Karpas-422 (cell line): ENCODE measurements around the gene LPCAT1. TPM values are rescaled to one million over a fixed set of nuclear protein-coding genes. Genes with fewer than 3 reads are reported as not detected.
"Not testable (repeated sequence)": the region's sequence is repeated elsewhere in the genome, so short reads cannot be mapped to it uniquely, and the experiment has no call there.

Source experiments
- DNase-seq: peaks from one replicate; pipeline ENCODE4 v3.0.0-alpha.2; 2015
- H2AFZ ChIP-seq: fragments of 200-600 bp; sonication (generic); 2 replicates; pipeline ENCODE4 v1.6.1; 2014; ENCODE audit warnings: antibody characterized with exemption, low read length, mixed read lengths
- H3K27ac ChIP-seq: fragments of 200-600 bp; sonication (generic); 2 replicates; pipeline ENCODE4 v1.5.1; 2014; ENCODE audit warnings: mild to moderate bottlenecking, low read length, moderate library complexity
- H3K27me3 ChIP-seq: fragments of 200-600 bp; sonication (generic); 2 replicates; pipeline ENCODE4 v1.6.1; 2014; ENCODE audit warnings: low read length, mixed read lengths
- H3K36me3 ChIP-seq: fragments of 200-600 bp; sonication (generic); 2 replicates; pipeline ENCODE4 v1.6.1; 2014; ENCODE audit warnings: low read length, mixed read lengths; ENCODE audit not compliant: insufficient read depth
- H3K4me1 ChIP-seq: fragments of 200-600 bp; sonication (generic); 2 replicates; pipeline ENCODE4 v1.6.1; 2014; ENCODE audit warnings: mild to moderate bottlenecking, low read length, mixed read lengths
- H3K4me2 ChIP-seq: fragments of 200-600 bp; sonication (generic); 2 replicates; pipeline ENCODE4 v1.6.1; 2014; ENCODE audit warnings: low read length, low read depth, mild to moderate bottlenecking; ENCODE audit not compliant: poor library complexity, severe bottlenecking
- H3K4me3 ChIP-seq: fragments of 200-600 bp; sonication (generic); 2 replicates; pipeline ENCODE4 v1.5.1; 2014; ENCODE audit warnings: mild to moderate bottlenecking, antibody characterized with exemption, low read length, mixed read lengths
- H3K79me2 ChIP-seq: fragments of 200-600 bp; sonication (generic); 2 replicates; pipeline ENCODE4 v1.6.1; 2014; ENCODE audit warnings: mild to moderate bottlenecking, low read length, mixed read lengths
- H3K9ac ChIP-seq: fragments of 200-600 bp; sonication (generic); 2 replicates; pipeline ENCODE4 v1.6.0; 2014; ENCODE audit warnings: low read length
- H3K9me2 ChIP-seq: fragments of 200-600 bp; sonication (generic), shearing (Covaris generic); replicated peaks from 2 replicates; pipeline ENCODE4 v1.6.0; 2014; ENCODE audit warnings: mild to moderate bottlenecking, low read length, moderate library complexity; ENCODE audit not compliant: insufficient read depth
- H3K9me3 ChIP-seq: fragments of 300-700, 200-600 bp; sonication (generic); 2 replicates; pipeline ENCODE4 v1.6.1; 2014; ENCODE audit warnings: low read length, mixed read lengths
- H4K20me1 ChIP-seq: fragments of 200-600 bp; sonication (generic); 2 replicates; pipeline ENCODE4 v1.6.1; 2014; ENCODE audit warnings: mild to moderate bottlenecking, antibody characterized with exemption, low read length, low read depth; ENCODE audit not compliant: insufficient read depth
- total RNA-seq: library from RNA; depleted of rRNA; stranded (reverse); fragments of >200 nt; shearing (Covaris generic); gene quantifications from 2 replicates; pipeline ENCODE4 v1.2.3, GENCODE V29; 2014; ENCODE audit warnings: low replicate concordance

Gene LPCAT1
- total RNA-seq, 1 experiment from 2014 or later, result 115 TPM

DNA sequence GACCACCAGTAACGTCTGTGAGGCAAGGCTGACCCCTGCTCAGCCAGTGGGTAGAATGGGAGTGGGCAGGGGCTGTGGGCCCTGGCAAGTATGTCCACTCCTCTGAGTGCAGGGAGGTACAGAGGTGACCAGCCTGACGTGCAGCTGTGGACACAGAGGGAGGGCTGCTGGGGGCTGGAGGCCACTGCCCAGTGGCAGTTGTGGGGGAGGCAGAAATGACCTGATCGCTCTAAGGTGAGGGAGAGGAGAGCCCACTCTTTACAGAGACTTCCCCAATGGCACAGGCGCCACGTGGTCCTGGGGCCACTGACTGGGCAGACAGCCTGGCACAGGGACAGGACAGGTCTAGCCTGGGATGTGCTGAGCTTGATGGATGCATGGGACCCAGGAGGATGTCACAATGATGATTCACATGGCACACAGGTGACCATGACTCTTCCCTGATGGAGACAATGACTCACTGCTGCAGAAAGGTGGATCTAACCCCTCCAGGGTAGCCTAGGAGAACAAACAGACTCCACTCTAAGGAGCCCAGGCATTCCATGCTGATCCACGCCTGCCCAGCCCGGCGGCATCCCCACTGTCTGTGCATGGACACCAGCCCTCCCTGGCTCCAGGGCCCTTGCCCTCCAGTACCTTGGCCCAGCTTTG is 7.7 kb downstream of the LPCAT1 start:
- no peak for DNase-seq
- H2AFZ ChIP-seq, result no peak overlapping the region
- no peaks in the 10 kb centered on the region for H3K9me2 ChIP-seq
- no peak overlapping the region for H3K27ac ChIP-seq
- no peak overlapping the region for H3K4me3 ChIP-seq
- no peak overlapping the region for H3K4me2 ChIP-seq
- peaks cover 59% of the 10 kb centered on the region for H3K79me2 ChIP-seq
- H3K9me3 ChIP-seq, result no peaks in the 10 kb centered on the region
- H4K20me1 ChIP-seq, result peaks cover 87% of the 10 kb centered on the region
- H3K4me1 ChIP-seq, result peaks cover under 1% of the 10 kb centered on the region; the same call in 1 of the 2 replicates
- H3K9ac ChIP-seq, result no peak overlapping the region
- peaks cover 22% of the 10 kb centered on the region for H3K36me3 ChIP-seq
- no peaks in the 10 kb centered on the region for H3K27me3 ChIP-seq

DNA sequence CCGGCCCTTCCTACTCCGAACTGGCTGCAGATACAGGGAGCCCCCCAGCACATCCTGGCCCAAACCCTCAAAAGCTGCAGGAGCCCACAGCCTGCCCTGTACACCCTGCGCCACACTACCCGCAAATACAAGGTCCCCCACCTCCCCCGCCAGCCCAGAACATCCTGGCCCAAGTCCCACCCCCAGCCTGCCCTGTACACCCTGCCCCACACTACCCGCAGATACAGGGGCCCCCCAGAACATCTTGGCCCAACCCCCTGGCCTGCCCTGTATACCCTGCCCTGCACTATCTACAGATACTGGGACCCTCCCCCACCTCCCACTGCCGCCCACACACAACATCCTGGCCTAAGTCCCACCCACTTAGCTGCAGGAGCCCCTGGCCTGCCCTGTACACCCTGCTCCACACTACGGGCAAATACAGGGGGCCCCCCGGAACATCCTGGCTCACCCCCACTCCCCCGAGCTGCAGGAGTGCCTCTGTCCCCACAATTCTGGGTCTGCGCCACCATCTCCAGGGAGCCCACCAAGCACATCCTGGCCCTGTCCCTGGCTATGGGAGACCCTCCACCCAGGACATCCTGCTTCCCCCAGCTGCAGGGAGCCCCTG is 8.3 kb downstream of the LPCAT1 start:
- no peak overlapping the region for H3K4me2 ChIP-seq
- no peaks in the 10 kb centered on the region for H3K4me1 ChIP-seq
- no peak for DNase-seq
- no peaks in the 10 kb centered on the region for H3K27me3 ChIP-seq
- no peak overlapping the region for H2AFZ ChIP-seq
- H3K36me3 ChIP-seq, result peaks cover 19% of the 10 kb centered on the region
- H3K9me2 ChIP-seq, result no peaks in the 10 kb centered on the region
- H3K27ac ChIP-seq, result no peak overlapping the region
- H3K4me3 ChIP-seq, result no peak overlapping the region
- peaks cover 55% of the 10 kb centered on the region for H3K79me2 ChIP-seq
- no peak overlapping the region for H3K9ac ChIP-seq
- H3K9me3 ChIP-seq, result no peaks in the 10 kb centered on the region
- peaks cover 83% of the 10 kb centered on the region for H4K20me1 ChIP-seq

DNA sequence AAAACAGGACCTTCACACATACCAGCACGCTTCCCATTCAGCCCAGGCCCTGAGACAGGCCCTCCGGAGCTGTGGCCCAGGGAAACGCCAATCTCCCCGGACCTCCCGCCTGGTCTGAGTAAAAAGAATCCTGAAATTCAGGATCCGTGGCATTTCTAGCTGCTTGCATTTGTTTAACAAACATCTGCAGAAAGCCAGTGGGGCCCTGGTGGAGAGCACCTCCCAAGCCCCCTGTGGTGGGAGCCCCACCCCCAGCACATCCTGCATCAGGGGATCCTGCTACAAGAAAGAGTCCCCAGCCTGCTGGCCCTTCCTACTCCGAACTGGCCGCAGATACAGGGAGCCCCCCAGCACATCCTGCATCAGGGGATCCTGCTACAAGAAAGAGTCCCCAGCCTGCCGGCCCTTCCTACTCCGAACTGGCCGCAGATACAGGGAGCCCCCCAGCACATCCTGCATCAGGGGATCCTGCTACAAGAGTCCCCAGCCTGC is 8.9 kb downstream of the LPCAT1 start:
- not testable (repeated sequence) for H3K9ac ChIP-seq

DNA sequence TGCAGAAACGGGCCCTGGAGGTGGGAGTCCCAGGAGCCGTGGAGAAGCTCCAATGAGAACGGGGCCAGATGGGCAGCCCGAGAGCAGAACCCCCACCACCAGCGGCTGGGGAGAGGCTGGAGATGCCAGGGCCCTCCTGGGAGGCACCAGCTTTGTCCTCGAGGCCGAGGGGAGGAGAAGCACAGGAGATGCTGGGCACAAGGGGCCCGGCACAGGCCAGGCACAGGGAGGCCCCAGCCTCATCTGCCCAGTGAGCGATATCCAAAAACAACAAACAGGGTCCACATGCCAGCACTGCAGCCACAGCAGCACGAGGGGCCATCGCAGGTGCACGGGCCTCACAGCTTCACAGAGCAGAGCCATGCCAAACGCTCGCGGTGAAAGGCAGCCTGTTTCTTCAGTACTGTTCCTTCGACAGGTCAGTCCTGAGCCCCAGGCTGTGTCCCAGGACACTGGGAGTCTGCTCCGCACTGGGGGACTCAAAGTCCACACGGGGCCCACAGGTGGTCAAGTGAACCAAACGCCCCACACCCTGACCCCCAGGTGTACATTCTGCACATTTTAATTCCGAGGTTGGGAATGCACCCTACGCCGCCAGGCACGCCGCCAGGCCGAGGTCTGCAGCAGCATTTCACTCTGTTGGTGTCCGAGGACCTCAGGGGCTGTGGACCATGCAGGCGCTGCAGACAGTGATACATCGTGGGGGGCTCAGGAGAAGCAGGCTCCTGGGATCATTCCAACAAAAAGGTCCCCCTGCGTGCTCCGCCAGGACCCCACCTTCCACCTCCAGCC is 9.5 kb downstream of the LPCAT1 start:
- no peaks in the 10 kb centered on the region for H3K27me3 ChIP-seq
- no peaks in the 10 kb centered on the region for H3K4me1 ChIP-seq
- H3K9ac ChIP-seq, result no peak overlapping the region
- H2AFZ ChIP-seq, result no peak overlapping the region
- H3K27ac ChIP-seq, result no peak overlapping the region
- no peaks in the 10 kb centered on the region for H3K9me2 ChIP-seq
- DNase-seq, result no peak
- H4K20me1 ChIP-seq, result peaks cover 78% of the 10 kb centered on the region
- H3K9me3 ChIP-seq, result no peaks in the 10 kb centered on the region
- H3K4me3 ChIP-seq, result no peak overlapping the region
- peaks cover 45% of the 10 kb centered on the region for H3K79me2 ChIP-seq
- H3K36me3 ChIP-seq, result peaks cover 15% of the 10 kb centered on the region
- H3K4me2 ChIP-seq, result no peak overlapping the region

More for the DNA sequence above, 8.9 kb downstream of the LPCAT1 start:
- not testable (repeated sequence) for H3K4me3 ChIP-seq, H3K4me2 ChIP-seq, H3K4me1 ChIP-seq, H3K27ac ChIP-seq, H2AFZ ChIP-seq, H3K27me3 ChIP-seq, H3K9me3 ChIP-seq, DNase-seq, H3K9me2 ChIP-seq
- H3K79me2 ChIP-seq, result peaks cover 52% of the 10 kb centered on the region
- peaks cover 78% of the 10 kb centered on the region for H4K20me1 ChIP-seq
- H3K36me3 ChIP-seq, result peaks cover 14% of the 10 kb centered on the region

DNA sequence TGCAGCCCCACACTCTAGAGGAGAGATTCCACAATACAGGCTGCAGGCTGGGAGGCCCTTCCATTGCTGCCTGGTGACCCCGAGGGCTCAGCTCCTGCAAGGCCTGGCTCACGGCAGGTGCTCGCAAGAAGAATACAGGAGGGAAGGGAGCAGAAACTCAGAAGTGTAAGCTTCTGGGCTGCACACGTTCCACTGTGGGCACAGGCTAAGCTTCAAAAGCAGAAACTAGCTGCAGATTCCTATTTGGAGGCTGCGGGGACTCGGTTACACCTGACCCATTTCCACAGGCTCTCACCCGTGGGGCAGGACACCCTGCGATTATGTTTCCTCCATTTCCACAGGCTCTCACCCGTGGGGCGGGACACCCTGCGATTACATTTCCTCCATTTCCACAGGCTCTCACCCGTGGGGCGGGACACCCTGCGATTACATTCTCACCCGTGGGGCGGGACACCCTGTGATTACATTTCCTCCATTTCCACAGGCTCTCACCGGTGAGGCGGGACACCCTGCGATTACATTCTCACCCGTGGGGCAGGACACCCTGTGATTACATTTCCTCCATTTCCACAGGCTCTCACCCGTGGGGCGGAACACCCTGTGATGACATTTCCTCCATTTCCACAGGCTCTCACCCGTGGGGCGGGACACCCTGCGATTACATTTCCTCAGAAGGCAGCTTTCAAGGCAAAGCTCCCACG is 10.3 kb downstream of the LPCAT1 start:
- H3K4me1 ChIP-seq, result no peaks in the 10 kb centered on the region
- no peak overlapping the region for H3K27ac ChIP-seq
- H3K4me3 ChIP-seq, result no peak overlapping the region
- no peak overlapping the region for H2AFZ ChIP-seq
- peaks cover 38% of the 10 kb centered on the region for H3K79me2 ChIP-seq
- H3K9ac ChIP-seq, result no peak overlapping the region
- no peak for DNase-seq
- no peaks in the 10 kb centered on the region for H3K9me3 ChIP-seq
- H3K4me2 ChIP-seq, result no peak overlapping the region
- peaks cover 9% of the 10 kb centered on the region for H3K36me3 ChIP-seq
- H3K9me2 ChIP-seq, result no peaks in the 10 kb centered on the region
- H3K27me3 ChIP-seq, result no peaks in the 10 kb centered on the region
- H4K20me1 ChIP-seq, result peaks cover 77% of the 10 kb centered on the region

DNA sequence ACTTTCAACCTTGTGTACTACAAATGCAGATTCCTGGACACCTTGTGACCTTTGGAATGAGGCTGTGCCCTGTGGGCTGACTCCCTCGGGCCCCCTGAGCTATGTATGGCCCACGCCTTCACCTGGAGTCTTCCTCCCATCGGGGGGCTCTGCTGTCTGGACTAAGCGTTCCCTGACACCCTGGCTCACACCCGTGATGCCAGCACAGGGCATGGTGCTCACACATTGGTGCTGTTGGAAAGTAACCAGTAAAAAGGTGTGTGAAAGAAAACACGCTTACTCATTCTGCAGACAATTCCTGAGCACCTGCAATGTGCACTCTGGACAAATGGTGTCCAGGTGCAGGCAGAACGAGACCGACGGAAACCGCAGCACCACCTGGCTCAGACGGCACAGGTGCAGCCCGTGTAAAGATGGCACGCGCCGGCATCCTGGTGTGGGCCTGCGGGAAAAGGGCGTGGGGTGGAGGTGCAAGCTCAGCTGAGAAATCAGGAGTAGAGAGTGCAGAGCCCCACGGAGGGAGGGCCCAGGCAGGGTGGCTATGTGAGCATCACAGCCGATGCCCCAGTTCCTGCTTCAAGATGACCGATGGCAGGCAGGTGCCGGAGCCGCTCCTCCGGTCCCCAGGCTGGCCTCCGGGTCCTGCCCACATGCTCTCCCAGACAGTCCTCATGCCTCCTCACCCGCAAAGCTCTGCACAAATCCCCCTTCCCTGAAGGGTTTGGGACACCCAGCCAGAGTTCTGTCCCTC is 11.0 kb downstream of the LPCAT1 start:
- no peak for DNase-seq
- Histone ChIP-seq H3K9me2 (no peaks in the 10 kb centered on the region), H3K4me1 (peaks cover 7% of the 10 kb centered on the region), H3K79me2 (peaks cover 32% of the 10 kb centered on the region), H4K20me1 (peaks cover 71% of the 10 kb centered on the region), H3K27me3 (no peaks in the 10 kb centered on the region), H3K9me3 (no peaks in the 10 kb centered on the region), H3K4me2 (no peak overlapping the region), H3K36me3 (peaks cover 9% of the 10 kb centered on the region), H3K9ac (no peak overlapping the region), H2AFZ (no peak overlapping the region), H3K27ac (no peak overlapping the region), H3K4me3 (no peak overlapping the region)

DNA sequence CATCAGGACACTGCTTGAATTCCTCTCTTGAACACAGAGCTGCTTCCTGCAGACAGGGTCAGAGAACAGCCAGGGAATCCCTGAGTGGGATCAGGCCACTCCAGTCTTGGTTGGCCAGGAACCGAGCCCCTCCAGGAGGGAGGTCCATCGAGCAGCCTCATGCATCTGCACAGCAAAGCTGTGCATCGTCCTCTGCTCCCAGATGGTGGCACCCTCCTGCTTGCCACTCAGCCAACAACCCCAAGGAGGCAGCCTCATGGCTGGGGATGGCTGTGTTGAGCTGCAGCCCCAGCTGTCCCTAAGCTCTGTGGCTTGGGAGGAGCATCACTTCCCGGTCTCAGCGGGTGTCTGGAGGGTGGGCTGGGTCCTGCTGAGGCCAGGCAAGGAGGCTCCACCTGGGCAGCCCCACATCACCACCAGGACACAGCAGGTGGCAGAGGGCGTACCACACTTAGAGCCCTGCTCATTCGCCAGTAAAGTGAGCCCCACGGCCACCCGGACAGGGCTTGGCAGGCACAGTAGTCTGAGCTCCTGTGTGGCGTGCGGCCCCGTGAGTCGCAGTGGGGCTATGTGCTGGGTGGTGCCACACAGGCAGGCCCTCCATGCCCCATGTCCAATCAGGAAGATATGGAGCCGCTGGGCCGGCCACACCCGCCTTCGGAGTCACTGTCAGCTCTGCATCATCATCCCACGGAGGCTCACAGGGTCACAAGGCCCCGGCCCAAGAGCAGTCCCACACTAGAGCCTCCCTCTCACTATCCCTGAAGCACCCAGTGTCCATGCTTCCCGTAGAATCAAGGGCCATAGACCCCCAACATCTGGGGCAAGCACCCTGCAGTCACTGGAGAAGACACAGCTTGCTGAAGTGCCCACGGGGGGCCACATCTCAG is 11.9 kb downstream of the LPCAT1 start:
- H3K4me3 ChIP-seq, result no peak overlapping the region
- peaks cover 9% of the 10 kb centered on the region for H3K36me3 ChIP-seq
- peaks cover 30% of the 10 kb centered on the region for H3K79me2 ChIP-seq
- DNase-seq, result peak; percentile 60
- no peaks in the 10 kb centered on the region for H3K9me2 ChIP-seq
- H2AFZ ChIP-seq, result no peak overlapping the region
- H3K27me3 ChIP-seq, result no peaks in the 10 kb centered on the region
- no peak overlapping the region for H3K9ac ChIP-seq
- H3K4me1 ChIP-seq, result peaks cover 16% of the 10 kb centered on the region
- no peak overlapping the region for H3K27ac ChIP-seq
- H4K20me1 ChIP-seq, result peaks cover 71% of the 10 kb centered on the region
- no peaks in the 10 kb centered on the region for H3K9me3 ChIP-seq
- no peak overlapping the region for H3K4me2 ChIP-seq
